PC-9 (cell line): ENCODE results near the gene MBTPS2. TPM values are rescaled to one million over a fixed set of nuclear protein-coding genes. Genes with fewer than 3 reads are reported as not detected.

ENCODE experiments used
- BruUV-seq: library from RNA; stranded (reverse); fragments of 400-500 nt; replicated peaks from 2 replicates; lab custom pipeline; 2021; lab: Mats Ljungman, UMichigan
- CTCF ChIA-PET: fragments of 300-600 bp; sonication (Branson Sonifier 250); formaldehyde crosslinking; loops from one replicate; lab custom pipeline; 2022; ENCODE audit warnings: antibody characterized with exemption; lab: Charles Lee
- POLR2A ChIA-PET: fragments of 300-600 bp; sonication (Branson Sonifier 250); formaldehyde crosslinking; loops from one replicate; lab custom pipeline; 2022; ENCODE audit warnings: antibody characterized with exemption; ENCODE audit not compliant: unreplicated experiment; lab: Charles Lee
- DNase-seq, 2 experiments: peaks; one replicate each; pipeline versions ENCODE4 v3.0.0 to v3.0.0-alpha.2; 2015 to 2022; ENCODE audit warnings: mixed read lengths in 1 of 2
- H2AFZ ChIP-seq: fragments of 200-600 bp; sonication (generic); 2 replicates; pipeline ENCODE4 v1.8.1; 2017; ENCODE audit warnings: antibody characterized with exemption
- H3F3A ChIP-seq: fragments of 200-600 bp; sonication (generic); 2 replicates; pipeline ENCODE4 v1.8.1; 2017; ENCODE audit warnings: antibody characterized with exemption, mild to moderate bottlenecking, low read depth; ENCODE audit not compliant: insufficient read depth
- H3K27ac ChIP-seq: fragments of 200-600 bp; sonication (generic); 2 replicates; pipeline ENCODE4 v1.6.1; 2016; ENCODE audit warnings: mixed run types
- H3K27me3 ChIP-seq: fragments of 200-600 bp; sonication (generic); 2 replicates; pipeline ENCODE4 v1.6.1; 2016; ENCODE audit warnings: low read depth, mixed run types; ENCODE audit not compliant: insufficient read depth
- H3K36me3 ChIP-seq: fragments of 200-600 bp; sonication (generic); 2 replicates; pipeline ENCODE4 v1.6.1; 2016; ENCODE audit warnings: low read depth, mixed run types
- H3K4me1 ChIP-seq: fragments of 200-600 bp; sonication (generic); replicated peaks from 2 replicates; pipeline ENCODE4 v1.6.1; 2016; ENCODE audit warnings: mixed run types; ENCODE audit not compliant: insufficient read depth
- H3K4me2 ChIP-seq: fragments of 200-600 bp; sonication (generic); 2 replicates; pipeline ENCODE4 v1.6.1; 2017; ENCODE audit warnings: mixed run types
- H3K4me3 ChIP-seq: fragments of 200-600 bp; sonication (generic); 2 replicates; pipeline ENCODE4 v1.6.1; 2016; ENCODE audit warnings: mixed run types
- H3K79me2 ChIP-seq: fragments of 200-600 bp; sonication (generic); 2 replicates; pipeline ENCODE4 v1.6.1; 2017; ENCODE audit warnings: low read depth, mixed run types
- H3K9me2 ChIP-seq: fragments of 200-600 bp; sonication (generic); 2 replicates; pipeline ENCODE4 v1.8.1; 2017; ENCODE audit warnings: mild to moderate bottlenecking; ENCODE audit not compliant: insufficient read depth
- H3K9me3 ChIP-seq: fragments of 200-600 bp; sonication (generic); 2 replicates; pipeline ENCODE4 v1.8.1; 2016; ENCODE audit warnings: low read depth; ENCODE audit not compliant: insufficient read depth
- H4K20me1 ChIP-seq: fragments of 200-600 bp; sonication (generic); 2 replicates; pipeline ENCODE4 v1.8.1; 2017; ENCODE audit not compliant: insufficient read depth
- EZH2 ChIP-seq: fragments of 200-600 bp; sonication (generic); IDR thresholded peaks from 2 replicates; pipeline ENCODE4 v1.8.0; 2017; ENCODE audit warnings: antibody characterized with exemption, low read depth
- intact Hi-C: fragments of 100-400 bp; cut with micrococcal nuclease; formaldehyde crosslinking; loops from one replicate; pipeline ENCODE4 v1.10.0; 2022; ENCODE audit not compliant: unreplicated experiment
- total RNA-seq: library from RNA; stranded (reverse); gene quantifications from 2 replicates; pipeline ENCODE4 v1.2.3, GENCODE V29; 2021
- TF ChIP-seq, protein P1 (sequence below): fragments of 200-600 bp; sonication (generic); conservative IDR thresholded peaks from 2 replicates; pipeline ENCODE4 v1.6.1; 2017; ENCODE audit warnings: mixed run types, antibody characterized with exemption, mild to moderate bottlenecking, moderate library complexity

MBTPS2 gene
- total RNA-seq, 1 experiment from 2014 or later, result 16.9 TPM

DNA sequence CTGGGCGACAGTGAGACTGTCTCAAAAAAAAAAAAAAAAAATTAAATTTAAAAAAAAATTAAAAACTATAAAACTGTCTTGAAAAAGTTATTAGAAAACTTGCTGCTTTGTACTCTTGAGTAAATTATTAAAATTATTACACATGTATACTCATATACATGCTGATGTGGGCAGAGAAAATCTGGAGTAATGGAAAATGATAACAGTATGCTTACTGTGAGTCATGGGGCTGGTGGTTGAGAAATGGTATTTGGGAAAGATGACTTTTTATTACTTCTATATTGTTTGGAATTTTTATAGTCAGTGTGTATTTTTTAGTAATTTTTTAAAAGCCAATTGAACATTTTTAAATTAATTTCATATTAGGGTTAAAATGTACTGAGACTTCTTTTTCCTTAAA lies 23.8 kb downstream of the MBTPS2 start:
- Histone ChIP-seq H3K4me3 (no peak overlapping the region), H3K9me3 (no peaks in the 10 kb centered on the region), H3K27me3 (no peaks in the 10 kb centered on the region), H2AFZ (no peak overlapping the region), H3K79me2 (no peaks in the 10 kb centered on the region), H4K20me1 (no peaks in the 10 kb centered on the region), H3K36me3 (no peaks in the 10 kb centered on the region), H3F3A (no peaks in the 10 kb centered on the region), H3K9me2 (no peaks in the 10 kb centered on the region), H3K27ac (no peak overlapping the region), H3K4me1 (no peaks in the 10 kb centered on the region), H3K4me2 (no peak overlapping the region)
- no TSS peak for BruUV-seq
- TF ChIP-seq, protein P1, sequence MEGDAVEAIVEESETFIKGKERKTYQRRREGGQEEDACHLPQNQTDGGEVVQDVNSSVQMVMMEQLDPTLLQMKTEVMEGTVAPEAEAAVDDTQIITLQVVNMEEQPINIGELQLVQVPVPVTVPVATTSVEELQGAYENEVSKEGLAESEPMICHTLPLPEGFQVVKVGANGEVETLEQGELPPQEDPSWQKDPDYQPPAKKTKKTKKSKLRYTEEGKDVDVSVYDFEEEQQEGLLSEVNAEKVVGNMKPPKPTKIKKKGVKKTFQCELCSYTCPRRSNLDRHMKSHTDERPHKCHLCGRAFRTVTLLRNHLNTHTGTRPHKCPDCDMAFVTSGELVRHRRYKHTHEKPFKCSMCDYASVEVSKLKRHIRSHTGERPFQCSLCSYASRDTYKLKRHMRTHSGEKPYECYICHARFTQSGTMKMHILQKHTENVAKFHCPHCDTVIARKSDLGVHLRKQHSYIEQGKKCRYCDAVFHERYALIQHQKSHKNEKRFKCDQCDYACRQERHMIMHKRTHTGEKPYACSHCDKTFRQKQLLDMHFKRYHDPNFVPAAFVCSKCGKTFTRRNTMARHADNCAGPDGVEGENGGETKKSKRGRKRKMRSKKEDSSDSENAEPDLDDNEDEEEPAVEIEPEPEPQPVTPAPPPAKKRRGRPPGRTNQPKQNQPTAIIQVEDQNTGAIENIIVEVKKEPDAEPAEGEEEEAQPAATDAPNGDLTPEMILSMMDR, result no peak
- TF ChIP-seq EZH2, result no peak
- intact Hi-C loops, result loop anchor here (10.0 kb wide), 1 partner anchor 102 kb away; no protein-coding TSS in a partner anchor
- no peak for DNase-seq
- POLR2A ChIA-PET, result no interaction called here
- CTCF ChIA-PET, result no interaction called here

DNA sequence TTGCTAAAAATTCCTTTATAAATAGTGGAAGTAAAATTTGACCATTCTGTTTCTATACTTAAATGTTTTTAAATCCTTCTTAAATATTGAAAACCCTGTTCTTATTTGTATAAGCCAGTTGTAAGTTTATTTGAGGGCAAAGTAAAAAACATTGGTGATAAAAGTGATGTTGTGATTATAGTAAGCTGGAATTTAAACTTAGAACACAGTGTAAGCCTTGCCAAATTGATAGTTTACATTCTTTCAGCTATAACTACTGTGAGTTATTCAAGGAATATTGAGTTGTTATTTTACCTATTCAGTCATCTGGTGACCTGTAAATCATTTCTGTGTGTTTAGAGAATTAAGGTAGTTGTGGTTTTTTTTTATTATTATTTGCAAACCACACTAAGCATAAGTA lies 26.0 kb downstream of the MBTPS2 start:
- ChIA-PET CTCF (no interaction called here), POLR2A (no interaction called here)
- no TSS peak for BruUV-seq
- H3K9me2 ChIP-seq, result no peaks in the 10 kb centered on the region
- H3K9me3 ChIP-seq, result no peaks in the 10 kb centered on the region
- no peak for TF ChIP-seq EZH2
- TF ChIP-seq, protein P1, result no peak
- H4K20me1 ChIP-seq, result no peaks in the 10 kb centered on the region
- no peak overlapping the region for H3K27ac ChIP-seq
- DNase-seq, result no peak
- no peak overlapping the region for H3K4me2 ChIP-seq
- H3K36me3 ChIP-seq, result no peaks in the 10 kb centered on the region
- no peak overlapping the region for H3K4me3 ChIP-seq
- no peaks in the 10 kb centered on the region for H3K79me2 ChIP-seq
- no peaks in the 10 kb centered on the region for H3K27me3 ChIP-seq
- H2AFZ ChIP-seq, result no peak overlapping the region
- intact Hi-C loops, result loop anchor here (10.0 kb wide), 1 partner anchor 99 kb away; no protein-coding TSS in a partner anchor
- H3F3A ChIP-seq, result no peaks in the 10 kb centered on the region
- H3K4me1 ChIP-seq, result no peaks in the 10 kb centered on the region

DNA sequence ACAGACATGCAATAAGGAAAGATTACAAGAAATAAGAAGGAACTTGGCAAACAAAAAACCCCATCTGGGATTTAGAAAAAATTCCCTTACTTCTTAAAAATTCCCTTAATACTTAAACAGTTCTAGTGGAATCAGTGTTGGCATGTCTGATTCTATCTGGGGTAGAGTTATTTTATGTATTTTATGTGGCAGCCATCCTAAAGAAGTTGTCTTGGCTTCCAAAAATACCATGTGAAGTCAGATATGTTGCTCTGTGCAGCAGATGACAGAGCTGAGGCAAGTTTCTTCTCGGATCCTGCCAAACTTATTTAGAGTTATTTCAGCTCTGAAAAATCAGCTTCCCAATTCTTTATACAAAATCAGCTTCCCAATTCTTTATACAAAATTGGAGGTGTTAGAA lies 31.1 kb downstream of the MBTPS2 start:
- Histone ChIP-seq H3K9me2 (no peaks in the 10 kb centered on the region), H3K36me3 (no peaks in the 10 kb centered on the region), H3K27ac (no peak overlapping the region), H4K20me1 (no peaks in the 10 kb centered on the region), H3K4me3 (no peak overlapping the region), H3K79me2 (no peaks in the 10 kb centered on the region), H3F3A (no peaks in the 10 kb centered on the region), H3K4me1 (no peaks in the 10 kb centered on the region), H2AFZ (no peak overlapping the region), H3K27me3 (no peaks in the 10 kb centered on the region), H3K9me3 (no peaks in the 10 kb centered on the region), H3K4me2 (no peak overlapping the region)
- POLR2A ChIA-PET, result interaction anchor here (0.6 kb wide), 1 partner anchor 852 kb away, joined by 11 read pairs; no protein-coding TSS in a partner anchor
- CTCF ChIA-PET, result no interaction called here
- no peak for DNase-seq
- no TSS peak for BruUV-seq
- intact Hi-C loops, result no loop called here
- TF ChIP-seq EZH2, result no peak
- TF ChIP-seq, protein P1, result no peak
